C4-2B (cell line): ENCODE results near the gene BICRA.

ENCODE experiments used
- ZFX ChIP-seq: fragments of 450-650 bp; IDR thresholded peaks from 2 replicates; pipeline ENCODE4 v1.6.1; 2017
- TF ChIP-seq, protein P1 (sequence below): fragments of 450-650 bp; conservative IDR thresholded peaks from 2 replicates; pipeline ENCODE4 v1.5.1; 2017; ENCODE audit warnings: mild to moderate bottlenecking

DNA sequence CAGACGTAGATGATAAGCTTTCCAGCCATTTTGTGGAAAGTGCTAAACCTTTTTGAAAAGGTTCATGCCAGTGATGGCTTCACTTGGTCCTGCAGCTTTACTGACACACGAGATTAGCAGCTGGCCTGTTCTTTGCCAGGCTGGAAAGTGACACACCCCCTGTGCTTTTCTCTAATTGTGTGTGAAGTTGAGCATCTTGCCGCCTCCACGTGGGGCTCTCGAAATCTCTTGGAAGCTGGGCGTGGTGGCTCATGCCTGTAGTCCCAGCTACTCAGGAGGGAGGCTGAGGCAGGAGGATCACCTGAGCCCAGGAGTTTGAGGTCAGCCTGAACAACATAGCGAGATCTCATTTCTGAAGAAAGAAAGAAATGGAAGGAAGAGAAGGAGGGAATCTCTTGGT lies 79.0 kb downstream of the BICRA start:
- TF ChIP-seq, protein P1, sequence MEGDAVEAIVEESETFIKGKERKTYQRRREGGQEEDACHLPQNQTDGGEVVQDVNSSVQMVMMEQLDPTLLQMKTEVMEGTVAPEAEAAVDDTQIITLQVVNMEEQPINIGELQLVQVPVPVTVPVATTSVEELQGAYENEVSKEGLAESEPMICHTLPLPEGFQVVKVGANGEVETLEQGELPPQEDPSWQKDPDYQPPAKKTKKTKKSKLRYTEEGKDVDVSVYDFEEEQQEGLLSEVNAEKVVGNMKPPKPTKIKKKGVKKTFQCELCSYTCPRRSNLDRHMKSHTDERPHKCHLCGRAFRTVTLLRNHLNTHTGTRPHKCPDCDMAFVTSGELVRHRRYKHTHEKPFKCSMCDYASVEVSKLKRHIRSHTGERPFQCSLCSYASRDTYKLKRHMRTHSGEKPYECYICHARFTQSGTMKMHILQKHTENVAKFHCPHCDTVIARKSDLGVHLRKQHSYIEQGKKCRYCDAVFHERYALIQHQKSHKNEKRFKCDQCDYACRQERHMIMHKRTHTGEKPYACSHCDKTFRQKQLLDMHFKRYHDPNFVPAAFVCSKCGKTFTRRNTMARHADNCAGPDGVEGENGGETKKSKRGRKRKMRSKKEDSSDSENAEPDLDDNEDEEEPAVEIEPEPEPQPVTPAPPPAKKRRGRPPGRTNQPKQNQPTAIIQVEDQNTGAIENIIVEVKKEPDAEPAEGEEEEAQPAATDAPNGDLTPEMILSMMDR, result no peak
- no peak for TF ChIP-seq ZFX
